Astrocyte of the spinal cord (primary cell): Measurements from ENCODE around the gene KIAA1958.

Experiments
- DNase-seq: peaks from one replicate; pipeline ENCODE4 v3.0.0; 2011; ENCODE audit warnings: low read depth, low spot score
- H3K4me3 ChIP-seq: 2 replicates; pipeline ENCODE4 v1.5.1; 2011; ENCODE audit warnings: low read depth, mild to moderate bottlenecking, low read length, moderate library complexity
- in situ Hi-C: cut with HindIII; loops from 2 replicates; pipeline ENCODE4 v1.10.0; 2017; ENCODE audit warnings: low sequenced_read_pairs
- TF ChIP-seq, protein P1 (sequence below): IDR thresholded peaks from 2 replicates; pipeline ENCODE4 v1.5.1; 2012; ENCODE audit warnings: low read depth, mild to moderate bottlenecking, low read length, inconsistent platforms

The KIAA1958 gene

DNA sequence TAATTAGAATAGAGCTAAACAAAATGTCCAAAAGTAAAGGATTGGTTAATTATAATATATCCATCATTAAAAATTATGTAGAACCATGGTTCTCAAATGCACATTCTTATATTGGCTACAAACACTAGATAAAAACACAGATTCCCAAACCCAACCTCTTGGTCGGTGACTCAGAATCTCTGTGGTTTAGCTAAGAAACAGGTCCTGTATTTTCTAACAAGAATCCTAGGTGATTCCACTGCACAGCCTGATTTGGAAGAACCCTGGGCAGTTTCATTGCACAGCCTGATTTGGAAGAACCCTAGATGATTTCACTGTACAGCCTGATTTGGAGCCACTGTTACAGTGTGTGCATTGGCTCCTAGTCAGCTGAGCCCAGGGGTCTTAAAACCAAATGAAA lies 67.9 kb downstream of the KIAA1958 start:
- DNase-seq = peak; percentile 76
- TF ChIP-seq, protein P1, sequence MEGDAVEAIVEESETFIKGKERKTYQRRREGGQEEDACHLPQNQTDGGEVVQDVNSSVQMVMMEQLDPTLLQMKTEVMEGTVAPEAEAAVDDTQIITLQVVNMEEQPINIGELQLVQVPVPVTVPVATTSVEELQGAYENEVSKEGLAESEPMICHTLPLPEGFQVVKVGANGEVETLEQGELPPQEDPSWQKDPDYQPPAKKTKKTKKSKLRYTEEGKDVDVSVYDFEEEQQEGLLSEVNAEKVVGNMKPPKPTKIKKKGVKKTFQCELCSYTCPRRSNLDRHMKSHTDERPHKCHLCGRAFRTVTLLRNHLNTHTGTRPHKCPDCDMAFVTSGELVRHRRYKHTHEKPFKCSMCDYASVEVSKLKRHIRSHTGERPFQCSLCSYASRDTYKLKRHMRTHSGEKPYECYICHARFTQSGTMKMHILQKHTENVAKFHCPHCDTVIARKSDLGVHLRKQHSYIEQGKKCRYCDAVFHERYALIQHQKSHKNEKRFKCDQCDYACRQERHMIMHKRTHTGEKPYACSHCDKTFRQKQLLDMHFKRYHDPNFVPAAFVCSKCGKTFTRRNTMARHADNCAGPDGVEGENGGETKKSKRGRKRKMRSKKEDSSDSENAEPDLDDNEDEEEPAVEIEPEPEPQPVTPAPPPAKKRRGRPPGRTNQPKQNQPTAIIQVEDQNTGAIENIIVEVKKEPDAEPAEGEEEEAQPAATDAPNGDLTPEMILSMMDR = no peak
- no peak overlapping the region for H3K4me3 ChIP-seq
- in situ Hi-C loops = no loop called here

DNA sequence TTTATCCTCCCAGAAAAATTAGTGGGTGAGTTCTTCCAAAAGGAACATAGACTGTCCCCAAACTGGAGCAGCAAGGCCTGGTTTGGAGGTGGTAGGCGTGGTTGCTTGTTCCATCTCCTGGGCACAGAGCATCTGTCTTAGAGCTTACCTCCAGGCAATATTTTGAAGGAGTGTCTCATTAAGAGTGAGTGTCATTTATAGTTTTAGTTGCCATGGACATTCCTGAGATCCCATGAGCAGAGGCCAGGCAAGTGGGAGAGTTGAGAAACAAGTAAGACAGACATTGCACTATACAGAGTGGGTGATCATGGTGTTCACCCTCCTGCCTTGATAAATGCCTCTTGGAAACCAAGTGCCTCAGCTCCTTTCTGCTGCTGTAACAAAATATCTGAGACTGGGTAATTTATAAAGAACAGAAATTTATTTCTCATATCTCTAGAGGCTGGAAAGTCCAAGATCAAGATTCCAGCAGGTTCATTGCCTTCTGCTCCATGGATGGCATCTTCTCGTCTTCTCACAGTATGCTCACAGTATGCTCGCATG lies 68.5 kb downstream of the KIAA1958 start:
- TF ChIP-seq, protein P1 = no peak
- H3K4me3 ChIP-seq = no peak overlapping the region
- no peak for DNase-seq
- in situ Hi-C loops = no loop called here

DNA sequence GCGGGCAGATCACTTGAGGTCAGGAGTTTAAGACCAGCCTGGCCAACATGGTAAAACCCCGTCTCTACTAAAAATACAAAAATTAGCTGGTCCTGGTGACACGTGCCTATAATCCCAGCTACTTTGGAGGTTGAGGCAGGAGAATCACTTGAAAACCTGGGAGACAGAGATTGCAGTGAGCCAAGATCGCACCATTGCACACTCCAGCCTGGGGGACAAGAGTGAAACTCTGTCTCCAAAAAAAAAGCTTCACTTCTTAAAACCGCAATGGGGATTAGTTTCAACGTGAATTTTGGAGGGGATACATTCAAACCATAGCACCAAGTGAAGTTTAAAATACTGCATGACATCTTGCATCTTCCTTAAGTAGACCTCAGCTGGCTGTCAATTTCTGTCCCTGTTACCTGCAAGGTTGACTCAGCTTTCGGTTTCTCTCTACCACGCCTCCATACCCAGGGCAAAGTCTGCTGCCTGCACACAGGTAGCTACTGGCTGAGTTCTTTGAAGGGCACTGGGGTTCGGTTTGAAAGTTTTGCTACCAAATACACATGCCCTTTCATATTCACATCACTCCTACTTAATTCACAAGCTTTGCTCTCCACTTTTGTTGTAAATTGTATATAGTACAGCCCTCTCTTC lies 69.3 kb downstream of the KIAA1958 start:
- TF ChIP-seq, protein P1 = no peak
- in situ Hi-C loops = no loop called here

DNA sequence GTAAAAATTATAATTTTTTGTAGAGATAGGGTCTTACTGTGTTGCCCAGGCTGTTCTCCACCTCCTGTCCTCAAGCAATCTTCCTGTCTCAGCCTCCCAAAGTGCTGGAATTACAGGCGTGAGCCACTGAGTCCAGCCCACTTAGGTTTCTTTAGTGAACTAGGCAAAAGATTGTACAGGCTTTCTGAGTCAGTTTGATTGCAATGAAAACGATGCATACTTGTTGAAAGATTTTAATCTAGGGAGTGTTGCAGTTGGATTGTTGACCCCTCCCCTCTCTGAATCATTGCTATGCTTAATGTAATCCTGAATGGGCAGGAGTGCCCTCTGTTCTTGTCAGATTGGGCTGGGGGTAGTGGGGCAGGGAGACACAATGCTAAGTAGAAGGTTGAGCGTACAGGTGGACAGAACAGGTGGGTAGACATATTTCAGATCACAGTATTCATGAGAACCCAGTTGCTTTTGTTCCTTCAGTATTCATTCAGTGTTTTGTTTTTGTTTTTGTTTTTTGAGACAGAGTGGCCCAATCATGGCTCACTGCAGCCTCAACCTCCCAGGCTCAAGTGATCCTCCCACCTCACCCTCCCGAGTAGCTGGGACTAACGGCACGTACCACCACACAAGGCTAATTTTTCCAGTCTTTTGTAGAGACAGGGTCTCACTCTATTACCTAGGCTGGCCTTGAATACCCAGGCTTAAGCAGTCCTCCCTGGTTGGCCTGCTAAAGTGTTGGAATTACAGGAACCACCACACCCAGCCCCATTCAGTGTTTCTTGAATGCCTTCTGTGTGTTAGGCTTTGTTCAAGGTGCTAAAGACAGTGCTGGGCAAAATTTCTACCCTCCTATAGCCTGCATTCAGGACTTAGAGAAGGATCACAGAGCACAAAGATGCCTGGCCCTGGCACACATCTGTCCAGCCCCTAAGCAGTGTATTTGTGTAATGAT lies 70.1 kb downstream of the KIAA1958 start:
- in situ Hi-C loops = no loop called here
- TF ChIP-seq, protein P1 = no peak
- no peak overlapping the region for H3K4me3 ChIP-seq
- DNase-seq = peak; percentile 45

More for the DNA sequence above, 69.3 kb downstream of the KIAA1958 start:
- H3K4me3 ChIP-seq = no peak overlapping the region
- no peak for DNase-seq

DNA sequence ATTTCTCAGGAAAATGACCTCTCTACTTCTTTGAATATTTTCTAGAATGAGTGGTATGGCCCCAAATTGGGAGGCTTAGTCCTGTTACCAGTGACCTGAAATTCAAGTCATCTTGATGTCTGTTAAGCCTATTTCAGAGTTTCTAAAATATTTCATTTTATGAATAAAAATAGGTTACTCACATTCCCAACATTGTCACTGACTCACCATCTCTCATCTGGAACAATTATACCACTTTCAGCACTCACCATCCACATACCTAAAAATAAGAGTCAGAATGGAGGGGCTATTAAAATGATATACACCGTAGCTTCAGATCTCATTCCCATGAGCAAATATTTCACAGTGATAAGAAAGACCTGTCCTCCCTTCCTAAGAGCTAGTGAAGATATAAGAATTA lies 71.8 kb downstream of the KIAA1958 start:
- in situ Hi-C loops = no loop called here
- TF ChIP-seq, protein P1 = no peak
- H3K4me3 ChIP-seq = no peak overlapping the region
- peak; percentile 52 for DNase-seq

DNA sequence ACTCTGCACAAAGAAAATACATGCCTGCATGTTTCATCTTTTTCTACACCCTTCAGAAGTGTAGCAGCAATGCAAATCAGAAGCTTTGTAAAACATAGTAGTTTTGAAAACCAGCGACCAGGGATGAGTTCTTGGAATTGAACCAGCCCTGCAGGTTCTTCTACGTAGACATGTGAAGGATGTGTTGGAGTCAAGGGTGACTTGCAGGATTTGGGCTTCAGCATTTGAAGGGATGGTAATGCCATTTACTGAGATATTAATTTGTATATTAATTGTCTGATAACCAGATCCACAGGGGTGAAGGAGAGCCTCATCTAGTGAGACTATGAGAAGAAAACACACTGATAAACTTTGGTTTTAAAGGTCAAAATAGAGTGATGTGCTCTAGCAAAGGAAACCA lies 72.4 kb downstream of the KIAA1958 start:
- in situ Hi-C loops = no loop called here
- no peak for DNase-seq
- no peak overlapping the region for H3K4me3 ChIP-seq
- TF ChIP-seq, protein P1 = no peak
